SK-N-SH treated with all-trans-retinoic acid at 6 μM for 48 hours (cell line): ENCODE results near the gene IDH1.

ENCODE experiments used
- ATAC-seq: fragments of 200-7000 bp; cut with Tn5 transposase; 3 replicates; pipeline ENCODE4 v1.9.1; 2020; ENCODE audit warnings: mild to moderate bottlenecking, moderate library complexity
- ARNTL ChIP-seq: fragments of 450-650 bp; formaldehyde crosslinking; IDR thresholded peaks from 2 replicates; pipeline ENCODE4 v1.5.0; 2020; ENCODE audit warnings: low read depth, mild to moderate bottlenecking, moderate library complexity, borderline replicate concordance
- CSDC2 ChIP-seq: fragments of 250-450 bp; sonication (Bioruptor Pico); IDR thresholded peaks from 2 replicates; pipeline ENCODE4 v1.5.0; 2020; ENCODE audit warnings: mild to moderate bottlenecking, moderate library complexity
- ESRRG ChIP-seq: fragments of 250-450 bp; sonication (Bioruptor Pico); IDR thresholded peaks from 2 replicates; pipeline ENCODE4 v1.6.1; 2021; ENCODE audit warnings: mild to moderate bottlenecking
- GLIS3 ChIP-seq: fragments of 250-450 bp; sonication (Bioruptor Pico); IDR thresholded peaks from 2 replicates; pipeline ENCODE4 v1.5.0; 2020; ENCODE audit warnings: mild to moderate bottlenecking, moderate library complexity
- ISL1 ChIP-seq: fragments of 250-450 bp; sonication (Bioruptor Pico); IDR thresholded peaks from 2 replicates; pipeline ENCODE4 v2.1.2; 2022; ENCODE audit warnings: mild to moderate bottlenecking, moderate library complexity
- OSR1 ChIP-seq: fragments of 250-450 bp; sonication (Bioruptor Pico); IDR thresholded peaks from 2 replicates; pipeline ENCODE4 v1.8.0; 2022; ENCODE audit warnings: moderate library complexity, mild to moderate bottlenecking, inconsistent platforms
- PPARA ChIP-seq: fragments of 250-450 bp; sonication (Bioruptor Pico); IDR thresholded peaks from 2 replicates; pipeline ENCODE4 v1.5.0; 2020; ENCODE audit warnings: mild to moderate bottlenecking, borderline replicate concordance
- SNAI2 ChIP-seq: fragments of 250-450 bp; sonication (Bioruptor Pico); IDR thresholded peaks from 2 replicates; pipeline ENCODE4 v1.5.0; 2020; ENCODE audit warnings: mild to moderate bottlenecking, moderate library complexity
- TCF4 ChIP-seq: fragments of 250-450 bp; sonication (Bioruptor Pico); IDR thresholded peaks from 2 replicates; pipeline ENCODE4 v1.8.0; 2021; ENCODE audit warnings: mild to moderate bottlenecking, moderate library complexity, borderline replicate concordance
- ZC3H10 ChIP-seq: fragments of 250-450 bp; sonication (Bioruptor Pico); IDR thresholded peaks from 2 replicates; pipeline ENCODE4 v1.5.1; 2021; ENCODE audit warnings: mild to moderate bottlenecking, moderate library complexity
- ZFP3 ChIP-seq: fragments of 250-450 bp; sonication (Bioruptor Pico); IDR thresholded peaks from 2 replicates; pipeline ENCODE4 v1.5.0; 2020; ENCODE audit warnings: mild to moderate bottlenecking, moderate library complexity
- ZNF70 ChIP-seq: fragments of 450-650 bp; formaldehyde crosslinking; IDR thresholded peaks from 2 replicates; pipeline ENCODE4 v1.5.0; 2020; ENCODE audit warnings: mild to moderate bottlenecking, moderate library complexity
- ZNF8 ChIP-seq: fragments of 450-650 bp; formaldehyde crosslinking; IDR thresholded peaks from 2 replicates; pipeline ENCODE4 v1.5.0; 2020; ENCODE audit warnings: mild to moderate bottlenecking, moderate library complexity
- TF ChIP-seq, protein P1 (sequence below): fragments of 250-450 bp; sonication (Bioruptor Pico); IDR thresholded peaks from 2 replicates; pipeline ENCODE4 v1.5.1; 2021; ENCODE audit warnings: mild to moderate bottlenecking, moderate library complexity
- TF ChIP-seq, protein P2 (sequence below): fragments of 250-450 bp; sonication (Bioruptor Pico); IDR thresholded peaks from 2 replicates; pipeline ENCODE4 v1.5.1; 2020; ENCODE audit warnings: low read depth, mild to moderate bottlenecking, moderate library complexity
- TF ChIP-seq, protein P3 (sequence below): fragments of 250-450 bp; sonication (Bioruptor Pico); IDR thresholded peaks from 2 replicates; pipeline ENCODE4 v1.8.0; 2020; ENCODE audit warnings: mild to moderate bottlenecking, moderate library complexity, borderline replicate concordance
- TF ChIP-seq, protein P4 (sequence below): fragments of 250-450 bp; sonication (Bioruptor Pico); IDR thresholded peaks from 2 replicates; pipeline ENCODE4 v1.5.0; 2020; ENCODE audit warnings: mild to moderate bottlenecking, moderate library complexity
- TF ChIP-seq, protein P5 (sequence below): fragments of 250-450 bp; sonication (Bioruptor Pico); IDR thresholded peaks from 2 replicates; pipeline ENCODE4 v1.8.0; 2021; ENCODE audit warnings: low read depth, mild to moderate bottlenecking, moderate library complexity, borderline replicate concordance

IDH1 gene

DNA sequence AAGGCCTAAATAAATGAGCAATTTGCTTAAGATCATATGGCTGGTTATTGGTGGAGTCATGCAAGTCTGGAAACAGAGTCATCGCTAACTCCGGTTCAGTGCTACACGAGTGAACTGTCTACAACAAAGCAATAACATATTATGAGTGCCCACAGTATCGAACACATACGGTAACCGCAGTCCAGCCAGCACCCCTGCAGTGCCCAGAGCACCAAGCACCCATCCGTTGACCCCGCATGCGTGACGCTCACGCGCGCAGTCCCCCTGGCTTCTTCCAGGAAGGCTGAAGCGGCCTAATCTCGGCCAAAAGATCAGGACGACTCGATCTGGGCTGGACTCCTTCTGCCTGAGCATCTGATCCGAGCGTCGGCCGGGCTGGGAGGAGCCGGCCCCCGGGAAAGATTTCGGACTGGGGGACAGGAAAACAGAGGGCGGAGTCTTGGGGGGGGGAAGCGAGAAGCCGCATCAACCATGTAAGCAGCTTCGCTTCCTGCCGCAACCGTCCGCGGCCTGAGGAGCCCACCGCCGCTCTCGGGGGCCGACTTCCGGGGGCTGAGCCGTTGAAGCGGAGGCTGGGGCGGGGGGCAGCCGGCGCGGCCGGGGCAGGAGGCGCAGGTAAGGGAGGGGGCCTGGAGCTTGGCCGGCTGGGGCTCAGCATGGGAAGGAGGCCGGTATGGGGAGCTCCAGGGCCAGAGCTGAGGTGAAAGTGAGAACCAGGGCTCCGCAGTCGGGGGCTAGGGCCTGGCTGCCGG, 11.1 kb upstream of the IDH1 start, which contains the start of gene PIKFYVE:
TSS of gene PIKFYVE (plus strand) at position 455 of the 752 bp plus-strand sequence. CDS start 5,265 bp downstream, outside the sequence.
- TF ChIP-seq CSDC2 (CRISPR knock-in tag) (no peak), TCF4 (0 out of 2 replicates have a peak, but pooled peaks have one; percentile 17), ISL1 (CRISPR knock-in tag) (no peak), ZC3H10 (CRISPR knock-in tag) (no peak), GLIS3 (CRISPR knock-in tag) (0 out of 2 replicates have a peak, but pooled peaks have one; percentile 23)
- TF ChIP-seq, protein P1, sequence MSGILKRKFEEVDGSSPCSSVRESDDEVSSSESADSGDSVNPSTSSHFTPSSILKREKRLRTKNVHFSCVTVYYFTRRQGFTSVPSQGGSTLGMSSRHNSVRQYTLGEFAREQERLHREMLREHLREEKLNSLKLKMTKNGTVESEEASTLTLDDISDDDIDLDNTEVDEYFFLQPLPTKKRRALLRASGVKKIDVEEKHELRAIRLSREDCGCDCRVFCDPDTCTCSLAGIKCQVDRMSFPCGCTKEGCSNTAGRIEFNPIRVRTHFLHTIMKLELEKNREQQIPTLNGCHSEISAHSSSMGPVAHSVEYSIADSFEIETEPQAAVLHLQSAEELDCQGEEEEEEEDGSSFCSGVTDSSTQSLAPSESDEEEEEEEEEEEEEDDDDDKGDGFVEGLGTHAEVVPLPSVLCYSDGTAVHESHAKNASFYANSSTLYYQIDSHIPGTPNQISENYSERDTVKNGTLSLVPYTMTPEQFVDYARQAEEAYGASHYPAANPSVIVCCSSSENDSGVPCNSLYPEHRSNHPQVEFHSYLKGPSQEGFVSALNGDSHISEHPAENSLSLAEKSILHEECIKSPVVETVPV, result no peak
- TF ChIP-seq, protein P2, sequence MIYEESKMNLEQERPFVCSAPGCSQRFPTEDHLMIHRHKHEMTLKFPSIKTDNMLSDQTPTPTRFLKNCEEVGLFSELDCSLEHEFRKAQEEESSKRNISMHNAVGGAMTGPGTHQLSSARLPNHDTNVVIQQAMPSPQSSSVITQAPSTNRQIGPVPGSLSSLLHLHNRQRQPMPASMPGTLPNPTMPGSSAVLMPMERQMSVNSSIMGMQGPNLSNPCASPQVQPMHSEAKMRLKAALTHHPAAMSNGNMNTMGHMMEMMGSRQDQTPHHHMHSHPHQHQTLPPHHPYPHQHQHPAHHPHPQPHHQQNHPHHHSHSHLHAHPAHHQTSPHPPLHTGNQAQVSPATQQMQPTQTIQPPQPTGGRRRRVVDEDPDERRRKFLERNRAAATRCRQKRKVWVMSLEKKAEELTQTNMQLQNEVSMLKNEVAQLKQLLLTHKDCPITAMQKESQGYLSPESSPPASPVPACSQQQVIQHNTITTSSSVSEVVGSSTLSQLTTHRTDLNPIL (CRISPR knock-in tag), result no peak
- TF ChIP-seq, protein P3, sequence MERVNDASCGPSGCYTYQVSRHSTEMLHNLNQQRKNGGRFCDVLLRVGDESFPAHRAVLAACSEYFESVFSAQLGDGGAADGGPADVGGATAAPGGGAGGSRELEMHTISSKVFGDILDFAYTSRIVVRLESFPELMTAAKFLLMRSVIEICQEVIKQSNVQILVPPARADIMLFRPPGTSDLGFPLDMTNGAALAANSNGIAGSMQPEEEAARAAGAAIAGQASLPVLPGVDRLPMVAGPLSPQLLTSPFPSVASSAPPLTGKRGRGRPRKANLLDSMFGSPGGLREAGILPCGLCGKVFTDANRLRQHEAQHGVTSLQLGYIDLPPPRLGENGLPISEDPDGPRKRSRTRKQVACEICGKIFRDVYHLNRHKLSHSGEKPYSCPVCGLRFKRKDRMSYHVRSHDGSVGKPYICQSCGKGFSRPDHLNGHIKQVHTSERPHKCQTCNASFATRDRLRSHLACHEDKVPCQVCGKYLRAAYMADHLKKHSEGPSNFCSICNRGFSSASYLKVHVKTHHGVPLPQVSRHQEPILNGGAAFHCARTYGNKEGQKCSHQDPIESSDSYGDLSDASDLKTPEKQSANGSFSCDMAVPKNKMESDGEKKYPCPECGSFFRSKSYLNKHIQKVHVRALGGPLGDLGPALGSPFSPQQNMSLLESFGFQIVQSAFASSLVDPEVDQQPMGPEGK, result peak; percentile 58; the same call in 1 of the 2 replicates
- TF ChIP-seq, protein P4, sequence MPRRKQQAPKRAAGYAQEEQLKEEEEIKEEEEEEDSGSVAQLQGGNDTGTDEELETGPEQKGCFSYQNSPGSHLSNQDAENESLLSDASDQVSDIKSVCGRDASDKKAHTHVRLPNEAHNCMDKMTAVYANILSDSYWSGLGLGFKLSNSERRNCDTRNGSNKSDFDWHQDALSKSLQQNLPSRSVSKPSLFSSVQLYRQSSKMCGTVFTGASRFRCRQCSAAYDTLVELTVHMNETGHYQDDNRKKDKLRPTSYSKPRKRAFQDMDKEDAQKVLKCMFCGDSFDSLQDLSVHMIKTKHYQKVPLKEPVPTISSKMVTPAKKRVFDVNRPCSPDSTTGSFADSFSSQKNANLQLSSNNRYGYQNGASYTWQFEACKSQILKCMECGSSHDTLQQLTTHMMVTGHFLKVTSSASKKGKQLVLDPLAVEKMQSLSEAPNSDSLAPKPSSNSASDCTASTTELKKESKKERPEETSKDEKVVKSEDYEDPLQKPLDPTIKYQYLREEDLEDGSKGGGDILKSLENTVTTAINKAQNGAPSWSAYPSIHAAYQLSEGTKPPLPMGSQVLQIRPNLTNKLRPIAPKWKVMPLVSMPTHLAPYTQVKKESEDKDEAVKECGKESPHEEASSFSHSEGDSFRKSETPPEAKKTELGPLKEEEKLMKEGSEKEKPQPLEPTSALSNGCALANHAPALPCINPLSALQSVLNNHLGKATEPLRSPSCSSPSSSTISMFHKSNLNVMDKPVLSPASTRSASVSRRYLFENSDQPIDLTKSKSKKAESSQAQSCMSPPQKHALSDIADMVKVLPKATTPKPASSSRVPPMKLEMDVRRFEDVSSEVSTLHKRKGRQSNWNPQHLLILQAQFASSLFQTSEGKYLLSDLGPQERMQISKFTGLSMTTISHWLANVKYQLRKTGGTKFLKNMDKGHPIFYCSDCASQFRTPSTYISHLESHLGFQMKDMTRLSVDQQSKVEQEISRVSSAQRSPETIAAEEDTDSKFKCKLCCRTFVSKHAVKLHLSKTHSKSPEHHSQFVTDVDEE (CRISPR knock-in tag), result 0 out of 2 replicates have a peak, but pooled peaks have one; percentile 34
- peak; percentile 93 for ATAC-seq

DNA sequence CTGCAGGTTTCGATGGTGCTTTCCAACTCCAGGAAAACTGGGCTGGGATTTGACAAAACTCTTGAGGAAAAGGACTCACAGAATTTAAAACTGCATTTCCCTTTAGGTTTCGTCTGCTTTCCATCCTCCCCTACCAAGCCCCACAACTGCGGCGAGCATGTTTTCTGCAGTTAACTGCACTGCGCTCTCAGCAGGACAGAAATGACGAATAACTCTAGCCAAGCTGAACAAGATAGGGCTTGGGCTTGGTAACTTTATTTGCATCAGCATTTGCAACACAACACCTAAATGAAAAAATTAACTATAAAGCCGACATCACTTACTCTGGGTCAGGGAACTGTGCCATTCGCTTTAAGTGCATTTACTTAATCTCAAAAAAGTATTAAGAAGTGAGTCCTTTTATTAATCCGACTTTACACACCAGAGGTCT, 10.5 kb upstream of the IDH1 start:
- TF ChIP-seq, protein P1, result no peak
- no peak for TF ChIP-seq GLIS3 (CRISPR knock-in tag)
- no peak for TF ChIP-seq OSR1 (CRISPR knock-in tag)
- TF ChIP-seq ZNF70, result no peak
- TF ChIP-seq, protein P2 (CRISPR knock-in tag), result no peak
- no peak for TF ChIP-seq SNAI2 (CRISPR knock-in tag)
- no peak for TF ChIP-seq ARNTL (CRISPR knock-in tag)
- TF ChIP-seq, protein P3, result no peak
- TF ChIP-seq, protein P5, sequence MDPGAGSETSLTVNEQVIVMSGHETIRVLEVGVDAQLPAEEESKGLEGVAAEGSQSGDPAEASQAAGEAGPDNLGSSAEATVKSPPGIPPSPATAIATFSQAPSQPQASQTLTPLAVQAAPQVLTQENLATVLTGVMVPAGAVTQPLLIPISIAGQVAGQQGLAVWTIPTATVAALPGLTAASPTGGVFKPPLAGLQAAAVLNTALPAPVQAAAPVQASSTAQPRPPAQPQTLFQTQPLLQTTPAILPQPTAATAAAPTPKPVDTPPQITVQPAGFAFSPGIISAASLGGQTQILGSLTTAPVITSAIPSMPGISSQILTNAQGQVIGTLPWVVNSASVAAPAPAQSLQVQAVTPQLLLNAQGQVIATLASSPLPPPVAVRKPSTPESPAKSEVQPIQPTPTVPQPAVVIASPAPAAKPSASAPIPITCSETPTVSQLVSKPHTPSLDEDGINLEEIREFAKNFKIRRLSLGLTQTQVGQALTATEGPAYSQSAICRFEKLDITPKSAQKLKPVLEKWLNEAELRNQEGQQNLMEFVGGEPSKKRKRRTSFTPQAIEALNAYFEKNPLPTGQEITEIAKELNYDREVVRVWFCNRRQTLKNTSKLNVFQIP (CRISPR knock-in tag), result no peak
- no peak for TF ChIP-seq ZFP3
- TF ChIP-seq PPARA (CRISPR knock-in tag), result no peak; the same call in 1 of the 2 replicates
- no peak for TF ChIP-seq ZNF8 (CRISPR knock-in tag)
- TF ChIP-seq, protein P4 (CRISPR knock-in tag), result no peak
- TF ChIP-seq TCF4, result no peak
- TF ChIP-seq CSDC2 (CRISPR knock-in tag), result no peak
- TF ChIP-seq ESRRG (CRISPR knock-in tag), result no peak
- ATAC-seq, result peak; percentile 41
